A673 (cell line): ENCODE data around the gene GGT5. TPM values are rescaled to one million over a fixed set of nuclear protein-coding genes. Genes with fewer than 3 reads are reported as not detected.

Experiments
- BruUV-seq: library from RNA; stranded (reverse); fragments of 400-500 nt; replicated peaks from 2 replicates; lab custom pipeline; 2021; lab: Mats Ljungman, UMichigan
- CTCF ChIA-PET: fragments of 300-600 bp; sonication (Branson Sonifier 250); formaldehyde crosslinking; loops from one replicate; lab custom pipeline; 2022; ENCODE audit warnings: antibody characterized with exemption; lab: Charles Lee
- POLR2A ChIA-PET: fragments of 300-600 bp; sonication (Branson Sonifier 250); formaldehyde crosslinking; loops from one replicate; lab custom pipeline; 2022; ENCODE audit warnings: antibody characterized with exemption; ENCODE audit not compliant: low non-redundant PET; lab: Charles Lee
- DNase-seq: peaks from one replicate; pipeline ENCODE4 v3.0.0-alpha.2; 2015; ENCODE audit warnings: low spot score
- H3K27ac ChIP-seq: fragments of 200-600 bp; sonication (generic); 2 replicates; pipeline ENCODE4 v1.5.1; 2016; ENCODE audit warnings: mixed run types, low read depth, mild to moderate bottlenecking, mixed read lengths, antibody characterized with exemption, low read length; ENCODE audit not compliant: poor library complexity, severe bottlenecking
- H3K27me3 ChIP-seq: fragments of 200-600 bp; sonication (generic); replicated peaks from 2 replicates; pipeline ENCODE4 v1.6.1; 2017; ENCODE audit warnings: mixed run types, low read depth, mild to moderate bottlenecking, mixed read lengths, antibody characterized with exemption, low read length; ENCODE audit not compliant: insufficient read depth, poor library complexity
- H3K36me3 ChIP-seq: fragments of 200-600 bp; sonication (generic); 2 replicates; pipeline ENCODE4 v1.6.1; 2016; ENCODE audit warnings: mixed run types, mild to moderate bottlenecking, mixed read lengths, antibody characterized with exemption, low read length; ENCODE audit not compliant: insufficient read depth, poor library complexity, severe bottlenecking
- H3K4me1 ChIP-seq: fragments of 200-600 bp; sonication (generic); 2 replicates; pipeline ENCODE4 v1.6.1; 2017; ENCODE audit warnings: mixed run types, mild to moderate bottlenecking, mixed read lengths, antibody characterized with exemption, low read length; ENCODE audit not compliant: insufficient read depth, poor library complexity, severe bottlenecking
- H3K4me3 ChIP-seq: fragments of 200-600 bp; sonication (generic); 2 replicates; pipeline ENCODE4 v1.5.1; 2016; ENCODE audit warnings: low read depth, mixed run types, mild to moderate bottlenecking, mixed read lengths, low read length; ENCODE audit not compliant: poor library complexity, severe bottlenecking
- H3K9me3 ChIP-seq: fragments of 200-600 bp; sonication (generic); 2 replicates; pipeline ENCODE4 v1.6.1; 2016; ENCODE audit warnings: mixed run types, low read depth, mild to moderate bottlenecking, mixed read lengths, antibody characterized with exemption, low read length; ENCODE audit not compliant: poor library complexity, severe bottlenecking
- CTCF ChIP-seq: fragments of 300-800, 200-600 bp; sonication (generic); conservative IDR thresholded peaks from 2 replicates; pipeline ENCODE4 v1.5.1; 2017; ENCODE audit warnings: low read depth, mild to moderate bottlenecking, antibody characterized with exemption, low read length, moderate library complexity, mixed read lengths
- EZH2 ChIP-seq: fragments of 200-600 bp; sonication (generic); IDR thresholded peaks from 2 replicates; pipeline ENCODE4 v1.6.1; 2017; ENCODE audit warnings: borderline replicate concordance, low read depth, mild to moderate bottlenecking, mixed read lengths, antibody characterized with exemption, low read length; ENCODE audit not compliant: poor library complexity, severe bottlenecking
- intact Hi-C: fragments of 100-400 bp; cut with micrococcal nuclease; formaldehyde crosslinking; loops from one replicate; pipeline ENCODE4 v1.10.0; 2022; ENCODE audit not compliant: unreplicated experiment
- total RNA-seq: library from RNA; stranded (reverse); gene quantifications from 2 replicates; pipeline ENCODE4 v1.2.3, GENCODE V29; 2021

Gene GGT5
- total RNA-seq, 1 experiment from 2014 or later: not detected

- BruUV-seq: no TSS peak
- H3K36me3 ChIP-seq: peaks cover 3% of the 10 kb centered on the region
- TF ChIP-seq EZH2 (no peak), CTCF (peak; percentile 49)
- no peak overlapping the region for H3K27ac ChIP-seq
- H3K4me1 ChIP-seq: no peaks in the 10 kb centered on the region
- POLR2A ChIA-PET: no interaction called here
- H3K4me3 ChIP-seq: no peak overlapping the region
- intact Hi-C loops: loop anchor here (10.0 kb wide), 1 partner anchor 224 kb away; no protein-coding TSS in a partner anchor
- CTCF ChIA-PET: interaction anchor here (0.6 to 0.8 kb wide), 5 partner anchors 11 to 317 kb away, joined by 3 to 11 read pairs (median 4); no protein-coding TSS in a partner anchor
- H3K27me3 ChIP-seq: no peaks in the 10 kb centered on the region
- DNase-seq: peak; percentile 56
- H3K9me3 ChIP-seq: no peaks in the 10 kb centered on the region
These were observed 66.1 kb downstream of the GGT5 start for GRCh38 chr22:24178502-24179440.

- Histone ChIP-seq H3K27ac (no peak overlapping the region), H3K27me3 (no peaks in the 10 kb centered on the region), H3K4me3 (no peak overlapping the region), H3K36me3 (peaks cover 3% of the 10 kb centered on the region), H3K4me1 (no peaks in the 10 kb centered on the region), H3K9me3 (no peaks in the 10 kb centered on the region)
- DNase-seq: no peak
- TSS peak; percentile 77 for BruUV-seq
- ChIA-PET POLR2A (no interaction called here), CTCF (no interaction called here)
- intact Hi-C loops: loop anchor here (10.0 kb wide), 1 partner anchor 223 kb away; no protein-coding TSS in a partner anchor
- no peak for TF ChIP-seq EZH2
- TF ChIP-seq CTCF: no peak
These were observed 66.9 kb downstream of the GGT5 start for GRCh38 chr22:24178021-24178431.

GRCh38 chr22:24177456-24177855 lies 67.4 kb downstream of the GGT5 start:
- Histone ChIP-seq H3K4me1 (no peaks in the 10 kb centered on the region), H3K36me3 (peaks cover 3% of the 10 kb centered on the region), H3K27me3 (no peaks in the 10 kb centered on the region), H3K27ac (no peak overlapping the region), H3K4me3 (no peak overlapping the region), H3K9me3 (no peaks in the 10 kb centered on the region)
- ChIA-PET CTCF (no interaction called here), POLR2A (no interaction called here)
- BruUV-seq: no TSS peak
- no peak for DNase-seq
- TF ChIP-seq CTCF (no peak), EZH2 (no peak)
- intact Hi-C loops: loop anchor here (10.0 kb wide), 1 partner anchor 223 kb away; no protein-coding TSS in a partner anchor
